ENCODE measurements around the gene GPX2. TPM values are rescaled to one million over a fixed set of nuclear protein-coding genes. Genes with fewer than 3 reads are reported as not detected.
A peak's percentile ranks its signal among the peaks of the same experiment; 100 is the strongest.

Gene GPX2
- total RNA-seq, 1 donor from 2014 or later = 77.3 TPM

DNA sequence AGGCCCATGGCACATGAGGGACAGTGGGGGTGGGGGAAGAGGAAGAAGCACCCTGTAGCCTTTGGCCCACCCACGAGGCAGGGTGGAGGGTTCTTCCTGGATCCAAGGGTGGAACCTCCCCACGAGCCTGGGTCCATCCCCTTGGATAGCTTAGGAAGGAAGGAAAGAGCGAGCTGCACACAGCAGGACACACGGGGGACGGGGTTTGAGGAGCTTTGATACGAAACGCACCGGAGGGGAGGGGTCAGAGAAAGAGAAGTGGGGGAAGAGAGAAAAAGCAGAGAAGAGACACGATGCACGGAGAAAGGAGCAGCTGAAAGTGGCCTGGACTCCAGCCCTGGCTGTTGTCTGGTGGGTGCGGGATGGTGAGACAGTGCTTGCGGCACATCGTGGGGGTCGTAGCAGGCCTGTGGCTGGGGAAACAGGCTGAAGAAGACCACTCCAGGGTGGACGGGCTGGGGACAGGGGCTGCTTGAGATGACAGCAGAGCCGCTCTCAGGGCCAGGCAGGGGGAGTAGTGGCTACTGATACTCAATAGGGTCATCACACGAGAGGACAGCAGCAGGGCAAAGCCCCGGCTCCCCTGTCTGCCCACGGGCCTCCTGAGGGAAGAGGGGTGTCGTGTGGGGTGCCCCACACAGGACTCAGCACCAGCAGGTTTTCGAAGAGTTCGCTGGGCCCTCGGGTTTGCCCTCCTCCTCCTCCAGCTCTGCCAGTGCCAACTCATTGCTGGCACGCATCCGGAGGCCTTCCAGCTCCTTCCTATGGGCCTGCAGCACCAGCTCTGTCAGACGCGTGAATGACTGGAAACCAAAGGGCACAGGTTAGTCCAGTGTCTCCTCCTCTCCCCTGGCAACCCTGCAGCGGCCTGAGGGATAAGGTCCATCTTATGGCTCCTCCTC lies 5.4 kb upstream of the GPX2 start:
- H3K36me3 ChIP-seq = peaks cover 0 to 13% of the 10 kb centered on the region in 2 donors
- DNase-seq (ENCODE audit: extremely low spot score in 2 of 2) = peak in 1 of 2 donors; percentile 81
- TF ChIP-seq CTCF (IDR thresholded peaks at IDR 0.05) (no peak), POLR2AphosphoS5 (IDR thresholded peaks at IDR 0.05; ENCODE audit: insufficient read depth in 1 of 2, low read depth in 1 of 2) (no peak), POLR2A (IDR thresholded peaks at IDR 0.05) (no peak)

DNA sequence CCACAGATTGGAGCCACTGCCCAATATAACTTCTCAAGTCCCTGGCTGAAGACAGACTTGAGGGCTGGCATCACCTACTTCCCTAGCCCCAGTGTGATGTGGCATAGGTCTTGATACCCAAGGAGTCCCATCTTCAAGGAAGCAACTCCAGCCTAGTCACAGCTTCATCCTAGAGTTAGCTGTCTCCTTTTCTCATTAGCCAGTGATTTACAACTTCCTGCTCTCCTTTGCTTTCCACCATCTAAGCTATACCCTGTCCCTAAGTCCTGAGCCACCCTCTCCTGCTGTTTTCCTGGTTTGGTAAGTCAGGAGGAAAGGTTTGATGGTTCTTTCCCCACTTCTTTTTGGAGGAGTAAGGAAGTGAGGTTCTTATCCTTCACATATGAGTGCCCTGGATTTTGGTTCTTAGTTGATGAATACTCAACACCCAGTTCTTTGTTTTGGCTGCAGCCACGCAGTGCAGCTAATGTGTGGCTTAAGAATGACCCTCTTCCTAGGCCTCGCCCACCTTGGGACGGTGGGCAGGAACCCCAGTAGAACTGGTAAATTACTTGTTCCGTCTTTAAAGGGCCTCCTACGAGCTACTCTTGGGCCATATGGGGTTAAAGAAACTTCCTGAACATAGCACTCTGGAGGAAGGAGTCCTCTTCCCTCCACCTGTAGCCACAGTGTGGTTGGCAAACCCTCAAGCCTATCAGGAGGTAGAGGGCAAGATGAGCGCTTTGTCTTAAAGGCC lies 3.9 kb upstream of the GPX2 start:
- Histone ChIP-seq H3K27ac (no peak overlapping the region), H3K4me3 (no peak overlapping the region), H3K4me1 (peaks cover 12% of the 10 kb centered on the region), H3K9me3 (no peaks in the 10 kb centered on the region), H3K36me3 (peaks cover 0 to 13% of the 10 kb centered on the region in 2 donors), H3K27me3 (no peaks in the 10 kb centered on the region)
- DNase-seq (ENCODE audit: extremely low spot score in 2 of 2) = peak in 1 of 2 donors; percentile 69
- intact Hi-C loops (cut with DNase I) = no loop called here
- TF ChIP-seq POLR2A (IDR thresholded peaks at IDR 0.05) (no peak), POLR2AphosphoS5 (IDR thresholded peaks at IDR 0.05; ENCODE audit: insufficient read depth in 1 of 2, low read depth in 1 of 2) (no peak), CTCF (IDR thresholded peaks at IDR 0.05) (no peak)

More for the DNA sequence above, 5.4 kb upstream of the GPX2 start:
- H3K27me3 ChIP-seq = no peaks in the 10 kb centered on the region
- H3K9me3 ChIP-seq = no peaks in the 10 kb centered on the region
- no peak overlapping the region for H3K27ac ChIP-seq
- H3K4me3 ChIP-seq = no peak overlapping the region
- intact Hi-C loops (cut with DNase I) = no loop called here
- H3K4me1 ChIP-seq = peaks cover 11% of the 10 kb centered on the region

GRCh38 chr14:64945431-64946178 lies 3.1 kb upstream of the GPX2 start:
- DNase-seq (ENCODE audit: extremely low spot score in 2 of 2) = peak in 1 of 2 donors; percentile 56
- Histone ChIP-seq H3K27ac (no peak overlapping the region), H3K4me1 (peaks cover 12% of the 10 kb centered on the region), H3K27me3 (no peaks in the 10 kb centered on the region), H3K4me3 (no peak overlapping the region), H3K36me3 (peaks cover 0 to 8% of the 10 kb centered on the region in 2 donors), H3K9me3 (no peaks in the 10 kb centered on the region)
- TF ChIP-seq POLR2AphosphoS5 (IDR thresholded peaks at IDR 0.05; ENCODE audit: insufficient read depth in 1 of 2, low read depth in 1 of 2) = no peak
- intact Hi-C loops (cut with DNase I) = no loop called here

DNA sequence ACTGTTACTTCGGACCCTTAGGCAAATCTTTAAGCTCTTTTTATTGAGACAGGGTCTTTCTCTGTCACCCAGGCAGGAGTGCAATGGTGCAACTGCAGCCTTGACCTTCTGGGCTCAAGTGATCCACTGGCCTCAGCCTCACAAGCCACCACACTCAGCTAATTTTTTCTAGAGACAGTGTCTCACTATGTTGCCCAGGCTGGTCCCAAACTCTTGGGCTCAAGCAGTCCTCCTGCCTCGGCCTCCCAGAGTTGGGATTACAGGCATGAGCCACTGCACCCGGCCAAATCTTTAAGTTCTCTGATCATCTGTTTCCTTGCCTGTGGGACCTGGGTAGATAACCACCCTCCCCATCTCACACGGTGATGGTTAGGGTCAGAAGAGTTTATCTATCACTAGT lies 2.3 kb upstream of the GPX2 start:
- Histone ChIP-seq H3K4me3 (no peak overlapping the region), H3K36me3 (peaks cover 0 to 3% of the 10 kb centered on the region in 2 donors), H3K9me3 (no peaks in the 10 kb centered on the region), H3K27me3 (no peaks in the 10 kb centered on the region), H3K27ac (no peak overlapping the region), H3K4me1 (peaks cover 12% of the 10 kb centered on the region)
- no peak for TF ChIP-seq POLR2A (IDR thresholded peaks at IDR 0.05)
- TF ChIP-seq CTCF (IDR thresholded peaks at IDR 0.05) = no peak
- no peak for TF ChIP-seq POLR2AphosphoS5 (IDR thresholded peaks at IDR 0.05; ENCODE audit: insufficient read depth in 1 of 2, low read depth in 1 of 2)
- DNase-seq (ENCODE audit: extremely low spot score in 2 of 2) = peak in 1 of 2 donors; percentile 40
- intact Hi-C loops (cut with DNase I) = no loop called here

- intact Hi-C loops (cut with DNase I) = no loop called here
- TF ChIP-seq POLR2A (IDR thresholded peaks at IDR 0.05) = no peak
- no peak for TF ChIP-seq POLR2AphosphoS5 (IDR thresholded peaks at IDR 0.05; ENCODE audit: insufficient read depth in 1 of 2, low read depth in 1 of 2)
- no peak for TF ChIP-seq CTCF (IDR thresholded peaks at IDR 0.05)
- Histone ChIP-seq H3K27ac (no peak overlapping the region), H3K27me3 (no peaks in the 10 kb centered on the region), H3K36me3 (peaks cover 0 to 2% of the 10 kb centered on the region in 2 donors), H3K4me1 (peaks cover 12% of the 10 kb centered on the region), H3K9me3 (no peaks in the 10 kb centered on the region), H3K4me3 (no peak overlapping the region)
- DNase-seq (ENCODE audit: extremely low spot score in 2 of 2) = peak in 1 of 2 donors; percentile 77
Observed at GRCh38 chr14:64944041-64944440, 1.5 kb upstream of the GPX2 start.
